ENCODE results near the gene RBM20.

The RBM20 gene

DNA sequence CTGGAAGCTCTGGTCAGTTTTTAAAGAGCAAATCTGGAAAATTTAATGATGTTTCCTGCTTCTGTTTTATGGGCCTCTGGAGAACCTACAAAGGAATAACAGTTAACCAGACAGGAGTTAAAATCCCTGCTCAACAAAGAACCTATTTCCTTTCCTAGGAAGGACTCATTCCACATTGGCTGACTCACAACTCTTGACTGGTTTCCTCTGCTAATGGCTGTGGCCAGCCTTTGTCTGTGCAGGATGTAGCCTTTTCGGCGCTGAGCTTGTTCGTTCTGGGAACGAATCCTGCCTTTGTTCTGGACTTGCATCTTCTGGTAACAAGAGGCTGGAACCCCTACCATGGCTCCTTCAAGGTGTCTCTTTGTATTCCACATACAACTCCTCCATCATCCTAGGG, 114.8 kb downstream of the RBM20 start:
- Histone ChIP-seq H2BK5ac (ENCODE audit: low read length) (no peak overlapping the region), H2BK120ac (ENCODE audit: low read depth, low read length) (no peak overlapping the region), H3K56ac (ENCODE audit: low read length) (no peak overlapping the region), H3K18ac (ENCODE audit: low read length) (no peak overlapping the region), H3K79me2 (ENCODE audit: control insufficient read depth, insufficient read depth, low read length) (no peaks in the 10 kb centered on the region), H3K4me3 (ENCODE audit: low read length) (no peak overlapping the region), H3K79me1 (ENCODE audit: low read length) (no peaks in the 10 kb centered on the region), H3K4me2 (ENCODE audit: low read length) (no peak overlapping the region), H2BK15ac (replicated peaks; ENCODE audit: low read depth) (no peak overlapping the region), H3K36me3 (ENCODE audit: control insufficient read depth, insufficient read depth, low read length) (no peaks in the 10 kb centered on the region), H3K4me1 (ENCODE audit: control insufficient read depth, low read depth, low read length) (no peaks in the 10 kb centered on the region), H4K5ac (ENCODE audit: low read length) (no peak overlapping the region), H3K27ac (ENCODE audit: low read depth, low read length) (no peak overlapping the region), H3K4ac (ENCODE audit: low read depth, low read length) (no peak overlapping the region), H2AK5ac (ENCODE audit: low read length) (no peak overlapping the region), H3K9ac (ENCODE audit: low read length) (no peak overlapping the region), H4K8ac (ENCODE audit: low read depth, low read length) (no peak overlapping the region), H3K27me3 (ENCODE audit: insufficient read depth, low read length, poor library complexity) (no peaks in the 10 kb centered on the region), H3K23ac (ENCODE audit: low read length) (no peak overlapping the region)
- DNase-seq: peak; percentile 36
- no CpG with 5 or more reads among the region's 4 CpGs for WGBS (ENCODE audit: extremely low coverage, insufficient coverage, low lambda C conversion rate)

DNA sequence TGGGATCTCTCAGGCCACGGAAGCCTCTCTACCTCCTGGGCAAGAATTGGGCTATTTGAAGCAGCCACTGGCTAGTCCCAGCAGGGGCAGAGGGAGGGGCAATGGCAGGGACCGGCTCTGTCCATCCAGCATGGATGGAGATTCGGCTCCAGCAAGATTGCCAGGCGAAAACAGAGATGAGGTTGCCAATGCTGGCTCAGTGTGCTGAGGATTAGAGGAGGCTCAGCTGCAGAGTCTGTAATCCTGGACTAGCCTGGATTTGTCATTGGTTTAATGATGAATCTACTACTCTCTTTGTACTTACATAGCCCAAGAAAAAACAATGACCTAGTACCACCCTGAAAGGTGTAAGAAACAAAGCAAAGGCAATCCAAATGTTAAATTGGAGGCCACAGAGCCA, 115.4 kb downstream of the RBM20 start:
- H4K8ac ChIP-seq (ENCODE audit: low read depth, low read length): no peak overlapping the region
- no peak overlapping the region for H3K18ac ChIP-seq (ENCODE audit: low read length)
- H3K79me2 ChIP-seq (ENCODE audit: control insufficient read depth, insufficient read depth, low read length): no peaks in the 10 kb centered on the region
- no peaks in the 10 kb centered on the region for H3K36me3 ChIP-seq (ENCODE audit: control insufficient read depth, insufficient read depth, low read length)
- no peak overlapping the region for H4K5ac ChIP-seq (ENCODE audit: low read length)
- H3K4me3 ChIP-seq (ENCODE audit: low read length): no peak overlapping the region
- no CpG with 5 or more reads among the region's 4 CpGs for WGBS (ENCODE audit: extremely low coverage, insufficient coverage, low lambda C conversion rate)
- H2BK15ac ChIP-seq (replicated peaks; ENCODE audit: low read depth): no peak overlapping the region
- H3K23ac ChIP-seq (ENCODE audit: low read length): no peak overlapping the region
- H2BK5ac ChIP-seq (ENCODE audit: low read length): no peak overlapping the region
- no peaks in the 10 kb centered on the region for H3K4me1 ChIP-seq (ENCODE audit: control insufficient read depth, low read depth, low read length)
- H2BK120ac ChIP-seq (ENCODE audit: low read depth, low read length): no peak overlapping the region
- H3K4ac ChIP-seq (ENCODE audit: low read depth, low read length): no peak overlapping the region
- no peak overlapping the region for H2AK5ac ChIP-seq (ENCODE audit: low read length)
- H3K9ac ChIP-seq (ENCODE audit: low read length): no peak overlapping the region
- H3K4me2 ChIP-seq (ENCODE audit: low read length): no peak overlapping the region
- H3K79me1 ChIP-seq (ENCODE audit: low read length): no peaks in the 10 kb centered on the region
- DNase-seq: no peak
- no peaks in the 10 kb centered on the region for H3K27me3 ChIP-seq (ENCODE audit: insufficient read depth, low read length, poor library complexity)
- no peak overlapping the region for H3K27ac ChIP-seq (ENCODE audit: low read depth, low read length)
- no peak overlapping the region for H3K56ac ChIP-seq (ENCODE audit: low read length)

DNA sequence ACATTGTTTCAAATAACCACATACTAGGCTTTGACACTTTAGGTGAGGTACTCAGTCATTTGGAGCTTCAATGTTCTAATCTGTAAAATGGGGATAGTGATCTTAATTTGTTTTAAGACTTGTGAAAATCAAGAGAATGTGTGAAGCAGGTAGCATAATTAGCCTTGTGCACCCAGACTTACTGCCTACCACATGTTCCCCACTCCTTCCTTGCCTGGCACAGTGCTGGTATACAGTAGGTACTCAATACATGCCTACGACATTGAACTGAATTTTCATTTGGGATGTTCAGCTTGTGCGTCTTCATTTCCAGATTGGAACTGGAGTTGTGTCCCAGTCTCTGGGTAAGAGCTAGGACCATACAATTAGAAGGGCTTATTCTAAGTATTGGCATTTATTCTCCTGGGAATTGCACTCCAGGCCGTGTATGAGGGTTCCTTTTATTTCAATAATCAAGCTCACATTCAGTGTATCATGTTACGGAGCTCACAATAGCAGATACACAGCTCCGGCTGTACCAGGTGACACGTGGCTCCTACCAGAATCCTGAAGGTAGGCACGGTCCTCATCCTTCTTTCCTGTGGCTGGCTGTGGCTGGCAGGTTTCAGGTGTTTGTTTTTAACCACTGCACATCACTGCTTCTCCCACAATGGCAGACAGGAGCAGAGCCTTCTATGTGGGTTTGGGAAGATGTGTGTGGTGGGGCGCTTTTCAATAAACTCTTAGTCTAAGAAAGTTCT, 118.1 kb downstream of the RBM20 start:
- Histone ChIP-seq H2BK120ac (ENCODE audit: low read depth, low read length) (no peak overlapping the region), H3K9ac (ENCODE audit: low read length) (no peak overlapping the region), H3K18ac (ENCODE audit: low read length) (no peak overlapping the region), H3K4ac (ENCODE audit: low read depth, low read length) (no peak overlapping the region), H3K56ac (ENCODE audit: low read length) (no peak overlapping the region), H3K27me3 (ENCODE audit: insufficient read depth, low read length, poor library complexity) (no peaks in the 10 kb centered on the region), H3K79me1 (ENCODE audit: low read length) (no peaks in the 10 kb centered on the region), H4K8ac (ENCODE audit: low read depth, low read length) (no peak overlapping the region), H4K5ac (ENCODE audit: low read length) (no peak overlapping the region), H2BK5ac (ENCODE audit: low read length) (no peak overlapping the region), H3K79me2 (ENCODE audit: control insufficient read depth, insufficient read depth, low read length) (no peaks in the 10 kb centered on the region), H3K27ac (ENCODE audit: low read depth, low read length) (no peak overlapping the region), H2BK15ac (replicated peaks; ENCODE audit: low read depth) (no peak overlapping the region), H3K36me3 (ENCODE audit: control insufficient read depth, insufficient read depth, low read length) (no peaks in the 10 kb centered on the region), H3K4me1 (ENCODE audit: control insufficient read depth, low read depth, low read length) (no peaks in the 10 kb centered on the region), H3K4me3 (ENCODE audit: low read length) (no peak overlapping the region), H3K23ac (ENCODE audit: low read length) (no peak overlapping the region), H3K4me2 (ENCODE audit: low read length) (no peak overlapping the region), H2AK5ac (ENCODE audit: low read length) (no peak overlapping the region)
- DNase-seq: no peak
- no CpG with 5 or more reads among the region's 8 CpGs for WGBS (ENCODE audit: extremely low coverage, insufficient coverage, low lambda C conversion rate)

DNA sequence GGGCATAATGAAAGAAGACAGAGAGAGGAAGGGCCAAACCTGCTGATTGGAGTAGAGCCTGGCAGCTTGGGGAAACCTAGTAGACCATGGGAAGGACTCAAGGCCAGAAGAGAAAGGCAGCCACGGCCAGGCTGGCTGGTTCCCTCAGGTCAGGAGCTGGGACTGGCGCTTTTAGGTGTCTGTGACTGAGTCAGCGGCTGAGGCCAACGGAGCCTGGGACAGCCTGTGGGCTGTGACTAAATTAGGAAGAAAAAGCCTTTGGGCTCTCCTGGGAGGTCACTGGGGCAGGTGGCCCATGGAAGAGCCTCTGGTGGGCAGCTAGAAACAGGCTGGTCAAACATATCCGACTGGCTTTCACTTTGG, 118.7 kb downstream of the RBM20 start:
- Histone ChIP-seq H3K79me1 (ENCODE audit: low read length) (no peaks in the 10 kb centered on the region), H2BK5ac (ENCODE audit: low read length) (no peak overlapping the region), H4K8ac (ENCODE audit: low read depth, low read length) (no peak overlapping the region), H3K36me3 (ENCODE audit: control insufficient read depth, insufficient read depth, low read length) (no peaks in the 10 kb centered on the region), H4K5ac (ENCODE audit: low read length) (no peak overlapping the region), H3K4me3 (ENCODE audit: low read length) (no peak overlapping the region), H3K9ac (ENCODE audit: low read length) (no peak overlapping the region), H3K56ac (ENCODE audit: low read length) (no peak overlapping the region), H3K18ac (ENCODE audit: low read length) (no peak overlapping the region), H2BK120ac (ENCODE audit: low read depth, low read length) (no peak overlapping the region), H3K27me3 (ENCODE audit: insufficient read depth, low read length, poor library complexity) (no peaks in the 10 kb centered on the region), H3K27ac (ENCODE audit: low read depth, low read length) (no peak overlapping the region), H3K4ac (ENCODE audit: low read depth, low read length) (no peak overlapping the region), H2AK5ac (ENCODE audit: low read length) (no peak overlapping the region), H3K23ac (ENCODE audit: low read length) (no peak overlapping the region), H2BK15ac (replicated peaks; ENCODE audit: low read depth) (no peak overlapping the region), H3K79me2 (ENCODE audit: control insufficient read depth, insufficient read depth, low read length) (no peaks in the 10 kb centered on the region), H3K4me1 (ENCODE audit: control insufficient read depth, low read depth, low read length) (no peaks in the 10 kb centered on the region), H3K4me2 (ENCODE audit: low read length) (no peak overlapping the region)
- no CpG with 5 or more reads among the region's 5 CpGs for WGBS (ENCODE audit: extremely low coverage, insufficient coverage, low lambda C conversion rate)
- DNase-seq: no peak

DNA sequence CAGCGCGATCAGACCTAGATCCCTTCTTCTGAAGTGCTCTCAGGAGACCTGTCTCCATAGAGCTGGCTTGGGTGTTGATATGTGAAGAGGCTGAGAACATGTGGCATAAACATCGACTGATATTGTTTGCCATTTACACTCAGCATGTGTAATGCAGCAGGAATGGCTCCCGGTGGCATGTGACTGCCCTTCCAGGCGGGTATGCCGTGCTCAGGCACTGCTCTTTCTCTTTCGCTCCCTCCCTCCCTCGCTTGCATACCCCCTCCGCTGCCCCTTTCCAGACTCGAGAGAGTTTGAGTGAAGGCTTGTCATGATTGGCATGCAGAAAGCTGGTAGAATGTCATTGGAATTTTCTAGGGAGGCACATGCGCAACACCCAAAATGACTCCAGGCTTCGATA, 120.2 kb downstream of the RBM20 start:
- H3K79me2 ChIP-seq (ENCODE audit: control insufficient read depth, insufficient read depth, low read length): no peaks in the 10 kb centered on the region
- no peaks in the 10 kb centered on the region for H3K4me1 ChIP-seq (ENCODE audit: control insufficient read depth, low read depth, low read length)
- no peak overlapping the region for H2BK120ac ChIP-seq (ENCODE audit: low read depth, low read length)
- no peaks in the 10 kb centered on the region for H3K36me3 ChIP-seq (ENCODE audit: control insufficient read depth, insufficient read depth, low read length)
- H3K18ac ChIP-seq (ENCODE audit: low read length): no peak overlapping the region
- no peak for DNase-seq
- WGBS (ENCODE audit: extremely low coverage, insufficient coverage, low lambda C conversion rate): no CpG with 5 or more reads among the region's 12 CpGs
- no peak overlapping the region for H3K23ac ChIP-seq (ENCODE audit: low read length)
- no peak overlapping the region for H4K8ac ChIP-seq (ENCODE audit: low read depth, low read length)
- no peak overlapping the region for H3K27ac ChIP-seq (ENCODE audit: low read depth, low read length)
- H3K9ac ChIP-seq (ENCODE audit: low read length): no peak overlapping the region
- no peak overlapping the region for H2BK15ac ChIP-seq (replicated peaks; ENCODE audit: low read depth)
- H2AK5ac ChIP-seq (ENCODE audit: low read length): no peak overlapping the region
- H4K5ac ChIP-seq (ENCODE audit: low read length): no peak overlapping the region
- H2BK5ac ChIP-seq (ENCODE audit: low read length): no peak overlapping the region
- no peak overlapping the region for H3K4ac ChIP-seq (ENCODE audit: low read depth, low read length)
- no peak overlapping the region for H3K4me3 ChIP-seq (ENCODE audit: low read length)
- no peaks in the 10 kb centered on the region for H3K27me3 ChIP-seq (ENCODE audit: insufficient read depth, low read length, poor library complexity)
- no peak overlapping the region for H3K4me2 ChIP-seq (ENCODE audit: low read length)
- no peaks in the 10 kb centered on the region for H3K79me1 ChIP-seq (ENCODE audit: low read length)
- H3K56ac ChIP-seq (ENCODE audit: low read length): no peak overlapping the region
